ENCODE data around the gene C1orf174. TPM values are rescaled to one million over a fixed set of nuclear protein-coding genes. Genes with fewer than 3 reads are reported as not detected.

C1orf174 gene
- total RNA-seq, 1 experiment from 2014 or later: 22.1 TPM

DNA sequence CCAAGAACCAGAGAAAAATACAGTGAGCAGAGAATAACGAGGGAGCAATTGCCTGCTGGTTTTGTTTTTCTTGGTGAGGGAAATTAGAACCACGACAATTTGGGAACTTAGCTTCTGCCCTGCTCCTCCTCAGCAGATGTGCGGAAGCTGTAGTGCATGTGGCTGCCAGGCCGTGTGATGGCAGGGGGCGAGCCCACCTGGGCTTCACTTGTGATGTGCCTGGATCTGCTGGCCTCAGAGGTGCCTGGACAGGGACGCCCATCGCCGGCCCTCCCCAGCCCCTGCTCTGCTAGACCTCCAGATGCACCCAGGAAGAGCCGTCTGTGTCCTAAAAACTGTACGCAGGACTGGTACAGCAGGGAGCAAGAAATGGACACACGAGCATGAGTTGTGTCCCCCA, 28.5 kb upstream of the C1orf174 start:
- Histone ChIP-seq H3K27ac (no peak overlapping the region), H3K9me2 (ENCODE audit: insufficient read depth) (no peaks in the 10 kb centered on the region), H2AFZ (no peak overlapping the region), H3F3A (ENCODE audit: insufficient read depth, low read depth) (peaks cover 10% of the 10 kb centered on the region; the same call in 1 of the 2 replicates), H3K36me3 (ENCODE audit: low read depth) (no peaks in the 10 kb centered on the region), H4K20me1 (ENCODE audit: insufficient read depth) (no peaks in the 10 kb centered on the region), H3K4me1 (replicated peaks; ENCODE audit: insufficient read depth) (no peaks in the 10 kb centered on the region), H3K4me3 (no peak overlapping the region), H3K27me3 (ENCODE audit: insufficient read depth, low read depth) (peaks cover 67% of the 10 kb centered on the region), H3K9me3 (ENCODE audit: insufficient read depth, low read depth) (no peaks in the 10 kb centered on the region; the same call in 1 of the 2 replicates), H3K79me2 (ENCODE audit: low read depth) (no peaks in the 10 kb centered on the region), H3K4me2 (no peak overlapping the region)
- TF ChIP-seq, protein P1, sequence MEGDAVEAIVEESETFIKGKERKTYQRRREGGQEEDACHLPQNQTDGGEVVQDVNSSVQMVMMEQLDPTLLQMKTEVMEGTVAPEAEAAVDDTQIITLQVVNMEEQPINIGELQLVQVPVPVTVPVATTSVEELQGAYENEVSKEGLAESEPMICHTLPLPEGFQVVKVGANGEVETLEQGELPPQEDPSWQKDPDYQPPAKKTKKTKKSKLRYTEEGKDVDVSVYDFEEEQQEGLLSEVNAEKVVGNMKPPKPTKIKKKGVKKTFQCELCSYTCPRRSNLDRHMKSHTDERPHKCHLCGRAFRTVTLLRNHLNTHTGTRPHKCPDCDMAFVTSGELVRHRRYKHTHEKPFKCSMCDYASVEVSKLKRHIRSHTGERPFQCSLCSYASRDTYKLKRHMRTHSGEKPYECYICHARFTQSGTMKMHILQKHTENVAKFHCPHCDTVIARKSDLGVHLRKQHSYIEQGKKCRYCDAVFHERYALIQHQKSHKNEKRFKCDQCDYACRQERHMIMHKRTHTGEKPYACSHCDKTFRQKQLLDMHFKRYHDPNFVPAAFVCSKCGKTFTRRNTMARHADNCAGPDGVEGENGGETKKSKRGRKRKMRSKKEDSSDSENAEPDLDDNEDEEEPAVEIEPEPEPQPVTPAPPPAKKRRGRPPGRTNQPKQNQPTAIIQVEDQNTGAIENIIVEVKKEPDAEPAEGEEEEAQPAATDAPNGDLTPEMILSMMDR (conservative IDR thresholded peaks at IDR 0.05): no peak
- no peak for TF ChIP-seq EZH2 (IDR thresholded peaks at IDR 0.05; ENCODE audit: low read depth)
- ChIA-PET POLR2A (ENCODE audit: unreplicated experiment) (no interaction called here), CTCF (no interaction called here)
- no TSS peak for BruUV-seq (replicated peaks)
- intact Hi-C loops (cut with micrococcal nuclease; ENCODE audit: unreplicated experiment): no loop called here
- DNase-seq: no peak

DNA sequence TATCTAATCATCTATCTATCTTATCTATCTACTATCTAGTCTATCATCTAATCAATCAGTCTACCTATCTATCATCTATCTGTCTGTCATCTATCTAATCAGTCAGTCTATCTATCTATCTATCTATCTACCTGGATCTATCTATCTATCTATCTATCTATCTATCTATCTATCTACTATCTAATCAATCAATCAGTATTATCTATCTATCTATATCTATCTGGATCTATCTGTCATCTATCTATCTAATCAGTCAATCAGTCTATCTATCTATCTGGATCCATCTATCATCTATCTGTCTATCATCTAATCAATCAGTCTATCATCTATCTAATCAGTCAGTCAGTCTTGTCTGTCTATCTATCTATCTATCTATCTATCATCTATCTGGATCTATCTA, 26.9 kb upstream of the C1orf174 start:
- H3K4me3 ChIP-seq: no peak overlapping the region
- no peaks in the 10 kb centered on the region for H3K36me3 ChIP-seq (ENCODE audit: low read depth)
- TF ChIP-seq EZH2 (IDR thresholded peaks at IDR 0.05; ENCODE audit: low read depth): no peak
- TF ChIP-seq, protein P1 (conservative IDR thresholded peaks at IDR 0.05): no peak
- H4K20me1 ChIP-seq (ENCODE audit: insufficient read depth): no peaks in the 10 kb centered on the region
- H3K4me1 ChIP-seq (replicated peaks; ENCODE audit: insufficient read depth): no peaks in the 10 kb centered on the region
- BruUV-seq (replicated peaks): no TSS peak
- no peak overlapping the region for H2AFZ ChIP-seq
- DNase-seq: no peak
- intact Hi-C loops (cut with micrococcal nuclease; ENCODE audit: unreplicated experiment): no loop called here
- no peaks in the 10 kb centered on the region for H3K79me2 ChIP-seq (ENCODE audit: low read depth)
- H3K27ac ChIP-seq: no peak overlapping the region
- ChIA-PET POLR2A (ENCODE audit: unreplicated experiment) (no interaction called here), CTCF (no interaction called here)
- H3K9me3 ChIP-seq (ENCODE audit: insufficient read depth, low read depth): no peaks in the 10 kb centered on the region; the same call in 1 of the 2 replicates
- H3K9me2 ChIP-seq (ENCODE audit: insufficient read depth): no peaks in the 10 kb centered on the region
- H3F3A ChIP-seq (ENCODE audit: insufficient read depth, low read depth): peaks cover 10% of the 10 kb centered on the region; the same call in 1 of the 2 replicates
- H3K27me3 ChIP-seq (ENCODE audit: insufficient read depth, low read depth): peaks cover 62% of the 10 kb centered on the region
- no peak overlapping the region for H3K4me2 ChIP-seq

DNA sequence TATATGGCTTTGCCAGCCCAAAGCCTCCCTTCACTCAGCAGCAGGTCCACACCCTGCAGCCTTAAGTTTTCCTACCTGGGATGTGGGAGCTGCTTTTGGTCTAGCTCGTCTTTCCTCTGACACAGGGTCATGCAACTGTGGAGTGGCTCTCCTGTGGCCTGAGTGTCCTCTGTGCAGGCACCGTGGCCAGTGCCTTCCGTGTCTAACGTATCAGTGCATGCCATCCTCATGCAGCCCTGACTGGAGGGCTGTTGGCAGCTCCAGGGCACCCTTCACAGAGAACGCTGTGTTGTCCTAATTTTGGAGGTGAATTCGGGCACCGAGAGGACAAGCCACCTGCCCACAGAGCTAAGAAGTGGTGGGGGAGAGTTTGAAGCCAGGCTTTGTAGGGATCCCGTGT, 25.7 kb upstream of the C1orf174 start:
- DNase-seq: no peak
- Histone ChIP-seq H3K9me3 (ENCODE audit: insufficient read depth, low read depth) (no peaks in the 10 kb centered on the region; the same call in 1 of the 2 replicates), H3K36me3 (ENCODE audit: low read depth) (no peaks in the 10 kb centered on the region), H3F3A (ENCODE audit: insufficient read depth, low read depth) (peaks cover 10% of the 10 kb centered on the region; the same call in 1 of the 2 replicates), H3K79me2 (ENCODE audit: low read depth) (no peaks in the 10 kb centered on the region), H3K27me3 (ENCODE audit: insufficient read depth, low read depth) (peaks cover 60% of the 10 kb centered on the region), H3K4me1 (replicated peaks; ENCODE audit: insufficient read depth) (no peaks in the 10 kb centered on the region), H2AFZ (no peak overlapping the region), H3K4me2 (no peak overlapping the region), H3K4me3 (no peak overlapping the region), H3K27ac (no peak overlapping the region), H3K9me2 (ENCODE audit: insufficient read depth) (no peaks in the 10 kb centered on the region), H4K20me1 (ENCODE audit: insufficient read depth) (no peaks in the 10 kb centered on the region)
- intact Hi-C loops (cut with micrococcal nuclease; ENCODE audit: unreplicated experiment): no loop called here
- CTCF ChIA-PET: no interaction called here
- TF ChIP-seq EZH2 (IDR thresholded peaks at IDR 0.05; ENCODE audit: low read depth): no peak
- TF ChIP-seq, protein P1 (conservative IDR thresholded peaks at IDR 0.05): no peak
- no TSS peak for BruUV-seq (replicated peaks)
- POLR2A ChIA-PET (ENCODE audit: unreplicated experiment): no interaction called here

Data from PC-9 (cell line).